Keratinocyte (primary cell): ENCODE measurements around the gene SCEL. TPM values are rescaled to one million over a fixed set of nuclear protein-coding genes. Genes with fewer than 3 reads are reported as not detected.

ENCODE experiments used
- DNase-seq: peaks from one replicate; pipeline ENCODE4 v3.0.0-alpha.2; 2011; ENCODE audit warnings: low read depth, missing footprints, low spot score
- FAIRE-seq: peaks from 2 replicates; lab custom pipeline; 2011; peaks lifted over from hg19 to GRCh38; lab: Jason Lieb, UNC
- H2AFZ ChIP-seq: 2 replicates; pipeline ENCODE4 v1.6.0; 2012; ENCODE audit warnings: low read length, control low read depth, inconsistent platforms; ENCODE audit not compliant: control insufficient read depth
- H3K27ac ChIP-seq: 2 replicates; pipeline ENCODE4 v1.5.1; 2011; ENCODE audit warnings: low read length; ENCODE audit not compliant: control insufficient read depth, insufficient read depth
- H3K27me3 ChIP-seq: 3 replicates; pipeline ENCODE4 v1.6.0; 2011; ENCODE audit warnings: low read length; ENCODE audit not compliant: control insufficient read depth, insufficient read depth; ENCODE audit errors: extremely low read depth
- H3K36me3 ChIP-seq, 2 experiments: 2 replicates in 1 of 2; 3 replicates in 1 of 2; pipeline ENCODE4 v1.5.1; 2011; ENCODE audit warnings: low read length in 2 of 2, mild to moderate bottlenecking in 1 of 2; ENCODE audit not compliant: control insufficient read depth in 2 of 2, insufficient read depth in 2 of 2; ENCODE audit errors: extremely low read depth in 1 of 2
- H3K4me1 ChIP-seq: 3 replicates; pipeline ENCODE4 v1.5.1; 2011; ENCODE audit warnings: low read length; ENCODE audit not compliant: control insufficient read depth, insufficient read depth; ENCODE audit errors: extremely low read depth
- H3K4me2 ChIP-seq: 3 replicates; pipeline ENCODE4 v1.6.0; 2011; ENCODE audit warnings: low read depth, low read length; ENCODE audit not compliant: control insufficient read depth, insufficient read depth; ENCODE audit errors: extremely low read depth
- H3K4me3 ChIP-seq, 3 experiments: fragments of 200-600 bp in 1 of 3; sonication (generic) in 1 of 3; 2 replicates in 2 of 3; 3 replicates in 1 of 3; pipeline ENCODE4 v1.5.1; 2011 to 2016; ENCODE audit warnings: low read length in 3 of 3, mild to moderate bottlenecking in 3 of 3, control low read depth in 2 of 3, inconsistent platforms in 1 of 3, low read depth in 1 of 3, mixed read lengths in 1 of 3, mixed run types in 1 of 3, moderate library complexity in 1 of 3; ENCODE audit not compliant: control insufficient read depth in 2 of 3, insufficient read depth in 2 of 3; ENCODE audit errors: extremely low read depth in 1 of 3
- H3K79me2 ChIP-seq: 2 replicates; pipeline ENCODE4 v1.6.0; 2012; ENCODE audit warnings: low read length; ENCODE audit not compliant: control insufficient read depth, insufficient read depth
- H3K9ac ChIP-seq: 3 replicates; pipeline ENCODE4 v1.6.0; 2011; ENCODE audit warnings: low read length; ENCODE audit not compliant: control insufficient read depth, insufficient read depth; ENCODE audit errors: extremely low read depth
- H3K9me1 ChIP-seq: 3 replicates; pipeline ENCODE4 v1.6.0; 2011; ENCODE audit warnings: low read length; ENCODE audit not compliant: control insufficient read depth, insufficient read depth; ENCODE audit errors: extremely low read depth
- H3K9me3 ChIP-seq: 2 replicates; pipeline ENCODE4 v1.5.1; 2012; ENCODE audit warnings: low read depth, low read length; ENCODE audit not compliant: control insufficient read depth
- H4K20me1 ChIP-seq: 3 replicates; pipeline ENCODE4 v1.6.0; 2011; ENCODE audit warnings: low read length; ENCODE audit not compliant: control insufficient read depth, insufficient read depth; ENCODE audit errors: extremely low read depth
- EZH2 ChIP-seq: IDR thresholded peaks from one replicate; pipeline ENCODE4 v1.6.1; 2012; ENCODE audit warnings: inconsistent platforms, mild to moderate bottlenecking, low read length, moderate library complexity
- dilution Hi-C: fragments of 300-500 bp; cut with MboI; formaldehyde crosslinking; loops from one replicate; pipeline ENCODE4 v1.7.0; 2020; ENCODE audit warnings: low sequenced_read_pairs; ENCODE audit not compliant: extremely low pct_ligation_motif_present
- polyA minus RNA-seq, 3 experiments: library from RNA; depleted of rRNA, polyadenylated mRNA; stranded (reverse); fragments of >200 nt; gene quantifications; 1 replicate in 1 of 3; 2 replicates in 1 of 3; 3 replicates in 1 of 3; pipeline ENCODE4 v1.2.3, GENCODE V29; 2011
- polyA plus RNA-seq, 5 experiments: library from polyadenylated mRNA; depleted of rRNA in 3 of 5; stranded (reverse) in 3 of 5; stranded (forward) in 1 of 5; unstranded in 1 of 5; fragments of >200 nt; gene quantifications; 1 replicate in 1 of 5; 2 replicates in 3 of 5; 3 replicates in 1 of 5; pipeline versions ENCODE4 v1.2.1 to v1.2.3, GENCODE V29; 2011 to 2012; ENCODE audit warnings: missing spikeins in 2 of 5, low read depth in 1 of 5, low replicate concordance in 1 of 5
- TF ChIP-seq, protein P1 (sequence below), 3 experiments: IDR thresholded peaks in 1 of 3; conservative IDR thresholded peaks in 1 of 3; optimal IDR thresholded peaks in 1 of 3; 2 replicates in 2 of 3; 3 replicates in 1 of 3; pipeline versions ENCODE3 to v1.5.1; 2011; ENCODE audit warnings: low read length in 3 of 3, mild to moderate bottlenecking in 3 of 3, moderate library complexity in 2 of 3, control low read depth in 1 of 3, inconsistent platforms in 1 of 3; ENCODE audit not compliant: insufficient read depth in 2 of 3; ENCODE audit errors: extremely low read depth in 1 of 3

The SCEL gene, protein sequence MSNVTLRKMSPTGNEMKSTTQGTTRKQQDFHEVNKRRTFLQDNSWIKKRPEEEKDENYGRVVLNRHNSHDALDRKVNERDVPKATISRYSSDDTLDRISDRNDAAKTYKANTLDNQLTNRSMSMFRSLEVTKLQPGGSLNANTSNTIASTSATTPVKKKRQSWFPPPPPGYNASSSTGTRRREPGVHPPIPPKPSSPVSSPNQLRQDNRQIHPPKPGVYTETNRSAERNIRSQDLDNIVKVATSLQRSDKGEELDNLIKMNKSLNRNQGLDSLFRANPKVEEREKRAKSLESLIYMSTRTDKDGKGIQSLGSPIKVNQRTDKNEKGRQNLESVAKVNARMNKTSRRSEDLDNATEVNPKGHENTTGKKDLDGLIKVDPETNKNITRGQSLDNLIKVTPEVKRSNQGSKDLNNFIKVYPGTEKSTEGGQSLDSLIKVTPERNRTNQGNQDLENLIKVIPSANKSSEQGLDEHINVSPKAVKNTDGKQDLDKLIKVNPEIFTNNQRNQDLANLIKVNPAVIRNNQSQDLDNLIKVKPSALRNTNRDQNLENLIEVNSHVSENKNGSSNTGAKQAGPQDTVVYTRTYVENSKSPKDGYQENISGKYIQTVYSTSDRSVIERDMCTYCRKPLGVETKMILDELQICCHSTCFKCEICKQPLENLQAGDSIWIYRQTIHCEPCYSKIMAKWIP
- polyA plus RNA-seq (23.7 to 32.7 TPM (median 30.5 TPM) in 3 replicates), polyA minus RNA-seq (5.8 to 20.8 TPM (median 15.9 TPM) in 3 replicates)
- polyA plus RNA-seq (2011; ENCODE audit: low read depth): 174 TPM
- 18.4 and 45.7 TPM in 2 replicates for polyA plus RNA-seq (2011; cell fraction: cytosol; rRNA removed)
- 37.0 and 60.9 TPM in 2 replicates for polyA plus RNA-seq (2011; cell fraction: nucleus; rRNA removed)
- 21.5 and 65.8 TPM in 2 replicates for polyA plus RNA-seq (2012; ENCODE audit: low replicate concordance)
- 15.5 TPM for polyA minus RNA-seq (2011; cell fraction: cytosol; rRNA and poly(A)+ RNA removed)
- polyA minus RNA-seq (2011; cell fraction: nucleus; rRNA and poly(A)+ RNA removed): 21.0 and 30.9 TPM in 2 replicates

DNA sequence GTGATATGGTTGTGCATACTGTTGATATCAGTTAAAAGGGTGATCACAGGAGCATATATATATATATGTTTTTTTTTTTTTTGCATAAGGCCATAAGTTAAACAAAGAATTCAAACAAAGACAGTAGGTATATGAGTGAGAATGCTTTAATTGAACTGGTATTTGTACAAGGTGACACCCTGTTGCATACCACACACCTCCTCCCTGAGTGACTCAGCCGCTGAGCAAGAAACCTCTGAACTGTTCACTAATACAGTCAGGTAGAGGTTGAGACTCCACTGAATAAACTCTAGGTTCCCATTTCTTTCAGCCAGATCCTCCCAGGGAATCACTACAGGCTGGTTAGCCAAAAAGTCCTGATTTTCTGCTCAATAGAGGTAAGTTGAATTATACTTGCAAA lies at the start of gene SCEL:
Gene SCEL, plus strand, starts transcription at position 259 of the 400 bp plus-strand sequence. CDS start 20,170 bp downstream, outside the sequence.
- Histone ChIP-seq H3K4me1 (peaks cover 50% of the 10 kb centered on the region), H2AFZ (no peak within 1 kb of the TSS), H3K4me2 (peak within 1 kb of the TSS; percentile 86), H4K20me1 (no peaks in the 10 kb centered on the region), H3K9me1 (no peaks in the 10 kb centered on the region), H3K27ac (peak within 1 kb of the TSS; percentile 77), H3K4me3 (peak within 1 kb of the TSS; percentile 47 to 74 (median 64)), H3K36me3 (no peaks in the 10 kb centered on the region), H3K27me3 (no peaks in the 10 kb centered on the region), H3K79me2 (no peaks in the 10 kb centered on the region), H3K9me3 (no peaks in the 10 kb centered on the region), H3K9ac (peak within 1 kb of the TSS; percentile 68)
- TF ChIP-seq, protein P1, sequence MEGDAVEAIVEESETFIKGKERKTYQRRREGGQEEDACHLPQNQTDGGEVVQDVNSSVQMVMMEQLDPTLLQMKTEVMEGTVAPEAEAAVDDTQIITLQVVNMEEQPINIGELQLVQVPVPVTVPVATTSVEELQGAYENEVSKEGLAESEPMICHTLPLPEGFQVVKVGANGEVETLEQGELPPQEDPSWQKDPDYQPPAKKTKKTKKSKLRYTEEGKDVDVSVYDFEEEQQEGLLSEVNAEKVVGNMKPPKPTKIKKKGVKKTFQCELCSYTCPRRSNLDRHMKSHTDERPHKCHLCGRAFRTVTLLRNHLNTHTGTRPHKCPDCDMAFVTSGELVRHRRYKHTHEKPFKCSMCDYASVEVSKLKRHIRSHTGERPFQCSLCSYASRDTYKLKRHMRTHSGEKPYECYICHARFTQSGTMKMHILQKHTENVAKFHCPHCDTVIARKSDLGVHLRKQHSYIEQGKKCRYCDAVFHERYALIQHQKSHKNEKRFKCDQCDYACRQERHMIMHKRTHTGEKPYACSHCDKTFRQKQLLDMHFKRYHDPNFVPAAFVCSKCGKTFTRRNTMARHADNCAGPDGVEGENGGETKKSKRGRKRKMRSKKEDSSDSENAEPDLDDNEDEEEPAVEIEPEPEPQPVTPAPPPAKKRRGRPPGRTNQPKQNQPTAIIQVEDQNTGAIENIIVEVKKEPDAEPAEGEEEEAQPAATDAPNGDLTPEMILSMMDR (optimal IDR thresholded peaks at IDR 0.05 in 1 of 3, IDR thresholded peaks at IDR 0.05 in 1 of 3, conservative IDR thresholded peaks at IDR 0.05 in 1 of 3; ENCODE audit: extremely low read depth in 1 of 3, insufficient read depth in 2 of 3, low read length in 3 of 3): no peak
- TF ChIP-seq EZH2: no peak
- FAIRE-seq (peak; percentile 98), DNase-seq (no peak)
- dilution Hi-C loops: no loop called here

DNA sequence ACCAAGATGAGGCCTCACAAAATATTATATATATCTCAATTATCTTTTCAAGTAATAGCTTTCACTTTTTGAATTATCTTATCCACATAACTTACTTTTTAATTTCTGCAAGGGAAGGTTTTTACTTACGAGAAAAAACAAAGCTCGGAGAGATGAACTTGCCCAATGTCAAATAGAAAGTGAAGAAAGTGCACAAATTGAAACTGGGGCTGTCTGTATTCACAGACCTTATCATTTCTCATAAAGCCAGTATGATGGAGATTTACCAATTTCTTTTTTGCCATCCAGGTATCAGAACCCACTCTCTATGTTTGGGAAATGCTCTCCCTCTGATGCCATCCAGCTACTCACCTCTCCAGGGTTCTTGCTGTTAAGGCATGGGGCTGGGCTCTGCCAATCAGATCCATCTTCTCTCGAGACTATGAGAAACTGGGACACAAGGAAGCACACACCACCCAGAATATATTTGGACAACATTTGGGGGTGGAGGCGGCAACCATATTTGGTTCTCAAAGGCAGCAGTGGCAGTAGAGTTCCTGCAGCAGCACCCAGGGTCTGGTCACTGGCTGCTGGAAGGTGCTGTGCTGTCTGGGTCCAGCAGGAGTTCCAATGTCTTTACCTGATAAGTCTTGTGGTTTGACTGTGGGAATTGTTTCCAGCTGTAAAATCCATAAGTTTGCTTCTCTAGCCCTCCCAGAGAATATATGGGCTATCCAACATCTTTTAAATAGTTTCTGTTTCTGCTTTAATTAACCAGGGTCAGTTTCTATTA lies 45.8 kb upstream of the SCEL start:
- H3K9me1 ChIP-seq: no peaks in the 10 kb centered on the region
- dilution Hi-C loops: no loop called here
- no peak overlapping the region for H3K9ac ChIP-seq
- H3K27me3 ChIP-seq: no peaks in the 10 kb centered on the region
- H3K4me2 ChIP-seq: no peak overlapping the region
- no peaks in the 10 kb centered on the region for H4K20me1 ChIP-seq
- H3K9me3 ChIP-seq: no peaks in the 10 kb centered on the region
- no peaks in the 10 kb centered on the region for H3K79me2 ChIP-seq
- TF ChIP-seq, protein P1 (optimal IDR thresholded peaks at IDR 0.05 in 1 of 3, IDR thresholded peaks at IDR 0.05 in 1 of 3, conservative IDR thresholded peaks at IDR 0.05 in 1 of 3; ENCODE audit: extremely low read depth in 1 of 3, insufficient read depth in 2 of 3, low read length in 3 of 3): no peak
- no peak for TF ChIP-seq EZH2
- DNase-seq (no peak), FAIRE-seq (no peak)
- H3K36me3 ChIP-seq: no peaks in the 10 kb centered on the region
- H3K27ac ChIP-seq: no peak overlapping the region
- no peak overlapping the region for H2AFZ ChIP-seq
- no peak overlapping the region for H3K4me3 ChIP-seq
- no peaks in the 10 kb centered on the region for H3K4me1 ChIP-seq
